Activated CD4-positive, alpha-beta T cell treated with anti-CD3 and anti-CD28 coated beads, Interleukin-2, amount 10 ng/mL, durations not matched to agents 24 days and 14 days (primary cell): ENCODE data around the gene EHMT1. TPM values are rescaled to one million over a fixed set of nuclear protein-coding genes. Genes with fewer than 3 reads are reported as not detected.

ENCODE experiments used
- DNase-seq: peaks from one replicate; pipeline ENCODE4 v3.0.0; 2022
- H3K27ac Mint-ChIP-seq: one replicate; pipeline ENCODE4 v1.8.0; 2022; ENCODE audit warnings: mild to moderate bottlenecking, mixed read lengths
- H3K27me3 Mint-ChIP-seq: one replicate; pipeline ENCODE4 v1.8.0; 2022; ENCODE audit warnings: mixed read lengths
- H3K36me3 Mint-ChIP-seq: one replicate; pipeline ENCODE4 v1.8.0; 2022; ENCODE audit warnings: low read depth, mild to moderate bottlenecking, mixed read lengths
- H3K4me1 Mint-ChIP-seq: one replicate; pipeline ENCODE4 v1.8.0; 2021; ENCODE audit warnings: mixed read lengths
- H3K4me3 Mint-ChIP-seq: one replicate; pipeline ENCODE4 v1.8.0; 2022; ENCODE audit warnings: mild to moderate bottlenecking, moderate library complexity, mixed read lengths
- H3K9me3 Mint-ChIP-seq: one replicate; pipeline ENCODE4 v1.8.0; 2021; ENCODE audit warnings: mixed read lengths
- intact Hi-C: fragments of 100-400 bp; cut with micrococcal nuclease; formaldehyde crosslinking; loops from one replicate; pipeline ENCODE4 v1.15.1; 2023
- total RNA-seq: library from RNA; stranded (reverse); gene quantifications from 2 replicates; pipeline ENCODE4 v1.2.3, GENCODE V29; 2022

EHMT1 gene
- total RNA-seq, 1 donor from 2014 or later = 99.4 TPM

- intact Hi-C loops = no loop called here
- no peaks in the 10 kb centered on the region for H3K9me3 Mint-ChIP-seq
- H3K4me3 Mint-ChIP-seq = no peak overlapping the region
- H3K4me1 Mint-ChIP-seq = peaks cover 8% of the 10 kb centered on the region
- no peak for DNase-seq
- H3K27me3 Mint-ChIP-seq = no peaks in the 10 kb centered on the region
- H3K27ac Mint-ChIP-seq = no peak overlapping the region
- peaks cover 37% of the 10 kb centered on the region for H3K36me3 Mint-ChIP-seq
Measured at GRCh38 chr9:137789295-137789895, 170.6 kb downstream of the EHMT1 start.

GRCh38 chr9:137791947-137792346 is 173.1 kb downstream of the EHMT1 start:
- Mint-ChIP-seq H3K4me3 (no peak overlapping the region), H3K27ac (no peak overlapping the region), H3K9me3 (no peaks in the 10 kb centered on the region), H3K4me1 (peaks cover 4% of the 10 kb centered on the region), H3K36me3 (peaks cover 40% of the 10 kb centered on the region), H3K27me3 (no peaks in the 10 kb centered on the region)
- DNase-seq = no peak
- intact Hi-C loops = no loop called here

GRCh38 chr9:137793196-137793841 is 174.5 kb downstream of the EHMT1 start:
- no peak overlapping the region for H3K4me3 Mint-ChIP-seq
- intact Hi-C loops = no loop called here
- DNase-seq = no peak

GRCh38 chr9:137795156-137795666 is 176.4 kb downstream of the EHMT1 start:
- Mint-ChIP-seq H3K27ac (no peak overlapping the region), H3K36me3 (peaks cover 49% of the 10 kb centered on the region), H3K9me3 (no peaks in the 10 kb centered on the region), H3K4me1 (peaks cover 2% of the 10 kb centered on the region), H3K27me3 (no peaks in the 10 kb centered on the region), H3K4me3 (no peak overlapping the region)
- intact Hi-C loops = no loop called here
- no peak for DNase-seq

More at GRCh38 chr9:137793196-137793841, 174.5 kb downstream of the EHMT1 start:
- H3K27ac Mint-ChIP-seq = peak overlapping the region; percentile 51
- no peaks in the 10 kb centered on the region for H3K9me3 Mint-ChIP-seq
- peaks cover 43% of the 10 kb centered on the region for H3K36me3 Mint-ChIP-seq
- H3K27me3 Mint-ChIP-seq = no peaks in the 10 kb centered on the region
- peaks cover 2% of the 10 kb centered on the region for H3K4me1 Mint-ChIP-seq

GRCh38 chr9:137797206-137798120 is 178.7 kb downstream of the EHMT1 start:
- peak overlapping the region; percentile 47 for H3K27ac Mint-ChIP-seq

GRCh38 chr9:137798142-137798541 is 179.3 kb downstream of the EHMT1 start:
- Mint-ChIP-seq H3K27me3 (no peaks in the 10 kb centered on the region), H3K36me3 (peaks cover 45% of the 10 kb centered on the region), H3K27ac (no peak overlapping the region), H3K4me3 (no peak overlapping the region), H3K9me3 (no peaks in the 10 kb centered on the region), H3K4me1 (peaks cover 2% of the 10 kb centered on the region)
- DNase-seq = no peak
- intact Hi-C loops = no loop called here

More at GRCh38 chr9:137797206-137798120, 178.7 kb downstream of the EHMT1 start:
- Mint-ChIP-seq H3K9me3 (no peaks in the 10 kb centered on the region), H3K27me3 (no peaks in the 10 kb centered on the region), H3K4me1 (peaks cover 2% of the 10 kb centered on the region), H3K36me3 (peaks cover 47% of the 10 kb centered on the region), H3K4me3 (no peak overlapping the region)
- DNase-seq = no peak
- intact Hi-C loops = no loop called here

- peaks cover 46% of the 10 kb centered on the region for H3K36me3 Mint-ChIP-seq
- no peaks in the 10 kb centered on the region for H3K4me1 Mint-ChIP-seq
- no peak for DNase-seq
- no peaks in the 10 kb centered on the region for H3K9me3 Mint-ChIP-seq
- H3K27ac Mint-ChIP-seq = peak overlapping the region; percentile 16
- H3K27me3 Mint-ChIP-seq = no peaks in the 10 kb centered on the region
- intact Hi-C loops = no loop called here
- no peak overlapping the region for H3K4me3 Mint-ChIP-seq
Measured at GRCh38 chr9:137798901-137799629, 180.3 kb downstream of the EHMT1 start.

GRCh38 chr9:137799630-137799983 is 180.8 kb downstream of the EHMT1 start:
- no peaks in the 10 kb centered on the region for H3K9me3 Mint-ChIP-seq
- no peaks in the 10 kb centered on the region for H3K27me3 Mint-ChIP-seq
- H3K4me1 Mint-ChIP-seq = no peaks in the 10 kb centered on the region
- no peak overlapping the region for H3K27ac Mint-ChIP-seq
- no peak overlapping the region for H3K4me3 Mint-ChIP-seq
- intact Hi-C loops = no loop called here
- H3K36me3 Mint-ChIP-seq = peaks cover 51% of the 10 kb centered on the region
- no peak for DNase-seq

GRCh38 chr9:137800196-137801022 is 181.6 kb downstream of the EHMT1 start:
- no peaks in the 10 kb centered on the region for H3K4me1 Mint-ChIP-seq
- no peak for DNase-seq
- H3K36me3 Mint-ChIP-seq = peaks cover 53% of the 10 kb centered on the region
- no peak overlapping the region for H3K27ac Mint-ChIP-seq
- H3K4me3 Mint-ChIP-seq = no peak overlapping the region
- no peaks in the 10 kb centered on the region for H3K27me3 Mint-ChIP-seq
- no peaks in the 10 kb centered on the region for H3K9me3 Mint-ChIP-seq
- intact Hi-C loops = no loop called here

- no peak overlapping the region for H3K27ac Mint-ChIP-seq
- peaks cover 48% of the 10 kb centered on the region for H3K36me3 Mint-ChIP-seq
- intact Hi-C loops = no loop called here
- no peaks in the 10 kb centered on the region for H3K9me3 Mint-ChIP-seq
- H3K4me3 Mint-ChIP-seq = no peak overlapping the region
- H3K27me3 Mint-ChIP-seq = no peaks in the 10 kb centered on the region
- no peaks in the 10 kb centered on the region for H3K4me1 Mint-ChIP-seq
- no peak for DNase-seq
Measured at GRCh38 chr9:137801023-137801319, 182.2 kb downstream of the EHMT1 start.

- DNase-seq = no peak
- H3K36me3 Mint-ChIP-seq = peaks cover 42% of the 10 kb centered on the region
- H3K27me3 Mint-ChIP-seq = no peaks in the 10 kb centered on the region
- H3K9me3 Mint-ChIP-seq = no peaks in the 10 kb centered on the region
- no peak overlapping the region for H3K4me3 Mint-ChIP-seq
- intact Hi-C loops = no loop called here
- H3K4me1 Mint-ChIP-seq = no peaks in the 10 kb centered on the region
- no peak overlapping the region for H3K27ac Mint-ChIP-seq
Measured at GRCh38 chr9:137802021-137802420, 183.2 kb downstream of the EHMT1 start.

GRCh38 chr9:137802521-137803243 is 183.9 kb downstream of the EHMT1 start:
- intact Hi-C loops = no loop called here
- H3K27me3 Mint-ChIP-seq = no peaks in the 10 kb centered on the region
- peaks cover 40% of the 10 kb centered on the region for H3K36me3 Mint-ChIP-seq

More at GRCh38 chr9:137802521-137803243, 183.9 kb downstream of the EHMT1 start:
- Mint-ChIP-seq H3K9me3 (no peaks in the 10 kb centered on the region), H3K4me3 (no peak overlapping the region), H3K27ac (no peak overlapping the region), H3K4me1 (peaks cover under 1% of the 10 kb centered on the region)
- no peak for DNase-seq
